HG03521 (cell line): ENCODE measurements around the gene MOB3C.
A peak's percentile ranks its signal among the peaks of the same experiment; 100 is the strongest.
"Not testable (repeated sequence)": the region's sequence is repeated elsewhere in the genome, so short reads cannot be mapped to it uniquely, and the experiment has no call there.

Source experiments
- ATAC-seq: cut with Tn5 transposase; IDR thresholded peaks from one replicate; pipeline ENCODE4 v1.9.1; 2021; ENCODE audit warnings: mild to moderate bottlenecking, moderate library complexity; ENCODE audit not compliant: unreplicated experiment

Gene MOB3C

GRCh38 chr1:46616277-46617107, at the start of gene MOB3C:
TSS of gene MOB3C (minus strand) at chr1:46616811. CDS start at chr1:46613321, 3,490 bp downstream.
- peak; percentile 76 for ATAC-seq

- no peak for ATAC-seq
Observed at GRCh38 chr1:46665983-46666382, 49.4 kb upstream of the MOB3C start.

- ATAC-seq = not testable (repeated sequence)
Observed at GRCh38 chr1:46662919-46663318, 46.3 kb upstream of the MOB3C start.

- peak; percentile 95 for ATAC-seq
Observed at GRCh38 chr1:46660116-46660515, 43.5 kb upstream of the MOB3C start.

- no peak for ATAC-seq
Observed at GRCh38 chr1:46659307-46659870, 42.8 kb upstream of the MOB3C start.

- no peak for ATAC-seq
Observed at GRCh38 chr1:46657775-46658174, 41.2 kb upstream of the MOB3C start.

GRCh38 chr1:46656643-46657042, 40.0 kb upstream of the MOB3C start:
- ATAC-seq = no peak

- no peak for ATAC-seq
Observed at GRCh38 chr1:46655848-46656247, 39.2 kb upstream of the MOB3C start.

- ATAC-seq = not testable (repeated sequence)
Observed at GRCh38 chr1:46654698-46655097, 38.1 kb upstream of the MOB3C start.

GRCh38 chr1:46654012-46654411, 37.4 kb upstream of the MOB3C start:
- no peak for ATAC-seq

- ATAC-seq = no peak
Observed at GRCh38 chr1:46653405-46653958, 36.9 kb upstream of the MOB3C start.

- no peak for ATAC-seq
Observed at GRCh38 chr1:46652321-46653100, 35.9 kb upstream of the MOB3C start.

- not testable (repeated sequence) for ATAC-seq
Observed at GRCh38 chr1:46651152-46651551, 34.5 kb upstream of the MOB3C start.

GRCh38 chr1:46650491-46650890, 33.9 kb upstream of the MOB3C start:
- no peak for ATAC-seq

GRCh38 chr1:46649764-46650163, 33.2 kb upstream of the MOB3C start:
- ATAC-seq = no peak

- no peak for ATAC-seq
Observed at GRCh38 chr1:46647611-46648010, 31.0 kb upstream of the MOB3C start.

- ATAC-seq = no peak
Observed at GRCh38 chr1:46646844-46647243, 30.2 kb upstream of the MOB3C start.

- no peak for ATAC-seq
Observed at GRCh38 chr1:46646331-46646730, 29.7 kb upstream of the MOB3C start.

GRCh38 chr1:46645815-46646214, 29.2 kb upstream of the MOB3C start:
- ATAC-seq = no peak

- no peak for ATAC-seq
Observed at GRCh38 chr1:46643368-46643775, 26.8 kb upstream of the MOB3C start.

GRCh38 chr1:46642115-46642680, 25.6 kb upstream of the MOB3C start:
- ATAC-seq = no peak
